HepG2 (cell line): ENCODE measurements around the gene SFRP4. TPM values are rescaled to one million over a fixed set of nuclear protein-coding genes. Genes with fewer than 3 reads are reported as not detected.

ENCODE experiments used
- ATAC-seq: fragments of 200-7000 bp; cut with Tn5 transposase; 3 replicates; pipeline ENCODE4 v1.9.1; 2020; ENCODE audit warnings: mild to moderate bottlenecking, moderate library complexity
- BruUV-seq: library from RNA; stranded (reverse); fragments of 400-500 nt; replicated peaks from 2 replicates; lab custom pipeline; 2021; lab: Mats Ljungman, UMichigan
- CTCF ChIA-PET: fragments of 300-600 bp; formaldehyde crosslinking; extraction: SDS; loops from one replicate; lab custom pipeline; 2021; ENCODE audit warnings: low total read pairs, inconsistent platforms, low intra/inter-chr PET ratio; lab: Yijun Ruan, JAX
- POLR2A ChIA-PET: fragments of 350-600 bp; sonication (Branson Sonifier 250); formaldehyde crosslinking; loops from one replicate; lab custom pipeline; 2020; ENCODE audit warnings: antibody characterized with exemption, inconsistent platforms; lab: Yijun Ruan, JAX
- DNase-seq: peaks from one replicate; pipeline ENCODE4 v3.0.0-alpha.2; 2015; ENCODE audit warnings: low spot score
- FAIRE-seq: peaks from 3 replicates; lab custom pipeline; 2011; peaks lifted over from hg19 to GRCh38; lab: Jason Lieb, UNC
- H2AFZ ChIP-seq: one replicate; pipeline ENCODE4 v1.6.1; 2011; ENCODE audit warnings: low read length, inconsistent platforms
- H3K27ac ChIP-seq: fragments of 300-600 bp; 3 replicates; pipeline ENCODE4 v1.8.0; 2011; ENCODE audit warnings: mixed run types, mild to moderate bottlenecking, mixed read lengths, low read length, inconsistent platforms; ENCODE audit not compliant: insufficient read depth; ENCODE audit errors: extremely low read length
- H3K27me3 ChIP-seq, 2 experiments: fragments of 200-600 bp in 1 of 2; 2 replicates in 1 of 2; 3 replicates in 1 of 2; pipeline versions ENCODE4 v1.6.0 to v1.8.0; 2011; ENCODE audit warnings: low read length in 2 of 2, mild to moderate bottlenecking in 2 of 2, moderate library complexity in 2 of 2, inconsistent platforms in 1 of 2; ENCODE audit not compliant: insufficient read depth in 2 of 2, control insufficient read depth in 1 of 2
- H3K36me3 ChIP-seq, 2 experiments: fragments of 200-600 bp in 1 of 2; replicated peaks in 1 of 2; 2 replicates in 1 of 2; 3 replicates in 1 of 2; pipeline versions ENCODE4 v1.5.1 to v1.8.0; 2011; ENCODE audit warnings: low read length in 2 of 2, inconsistent platforms in 1 of 2; ENCODE audit not compliant: insufficient read depth in 2 of 2, control insufficient read depth in 1 of 2
- H3K4me1 ChIP-seq: 2 replicates; pipeline ENCODE4 v1.5.1; 2012; ENCODE audit warnings: low read length, inconsistent platforms; ENCODE audit not compliant: insufficient read depth
- H3K4me2 ChIP-seq: 2 replicates; pipeline ENCODE4 v1.6.0; 2011; ENCODE audit warnings: low read depth, low read length, inconsistent platforms
- H3K4me3 ChIP-seq, 3 experiments: fragments of 200-600 bp in 1 of 3; sonication (generic), shearing (Covaris generic) in 1 of 3; replicated peaks in 1 of 3; 2 replicates each; pipeline ENCODE4 v1.5.1; 2011 to 2016; ENCODE audit warnings: low read length in 3 of 3, inconsistent platforms in 2 of 3, low read depth in 2 of 3, mild to moderate bottlenecking in 2 of 3, control low read depth in 1 of 3, mixed read lengths in 1 of 3; ENCODE audit not compliant: insufficient read depth in 1 of 3
- H3K79me2 ChIP-seq: one replicate; pipeline ENCODE4 v1.6.1; 2011; ENCODE audit warnings: low read length, inconsistent platforms; ENCODE audit not compliant: insufficient read depth
- H3K9ac ChIP-seq: 2 replicates; pipeline ENCODE4 v1.6.0; 2011; ENCODE audit warnings: mild to moderate bottlenecking, low read depth, low read length, inconsistent platforms; ENCODE audit not compliant: insufficient read depth
- H3K9me3 ChIP-seq: 2 replicates; pipeline ENCODE4 v1.5.1; 2012; ENCODE audit warnings: mild to moderate bottlenecking, low read length
- H4K20me1 ChIP-seq: 2 replicates; pipeline ENCODE4 v1.6.0; 2011; ENCODE audit warnings: inconsistent platforms, mild to moderate bottlenecking, low read length, moderate library complexity; ENCODE audit not compliant: insufficient read depth
- DNMT3B ChIP-seq: conservative IDR thresholded peaks from 2 replicates; pipeline ENCODE4 v1.6.1; 2016; ENCODE audit warnings: missing biosample characterization, control low read depth
- GZF1 ChIP-seq: sonication (generic); formaldehyde crosslinking; IDR thresholded peaks from 2 replicates; pipeline ENCODE4 v1.5.1; 2020; ENCODE audit warnings: mild to moderate bottlenecking, missing genetic modification reagents
- HNRNPUL1 ChIP-seq: fragments of 200-400 bp; formaldehyde crosslinking; IDR thresholded peaks from 2 replicates; pipeline ENCODE4 v1.6.1; 2017; ENCODE audit warnings: low read depth, mild to moderate bottlenecking, low read length, moderate library complexity
- JDP2 ChIP-seq: sonication (generic); formaldehyde crosslinking; IDR thresholded peaks from 2 replicates; pipeline ENCODE4 v1.8.1; 2022; ENCODE audit warnings: missing genetic modification reagents, borderline replicate concordance
- PLRG1 ChIP-seq: fragments of 450-650 bp; conservative IDR thresholded peaks from 2 replicates; pipeline ENCODE4 v1.6.1; 2016
- TCF7 ChIP-seq: sonication (generic); IDR thresholded peaks from 2 replicates; pipeline ENCODE4 v1.6.1; 2016; ENCODE audit warnings: antibody characterized with exemption, low read depth
- ZNF530 ChIP-seq: sonication (generic); formaldehyde crosslinking; IDR thresholded peaks from 2 replicates; pipeline ENCODE4 v1.5.0; 2020; ENCODE audit warnings: low read depth, mild to moderate bottlenecking, missing genetic modification reagents
- ZNF577 ChIP-seq: sonication (generic); formaldehyde crosslinking; IDR thresholded peaks from 2 replicates; pipeline ENCODE4 v1.4.0; 2020; ENCODE audit warnings: mild to moderate bottlenecking, low read depth, missing genetic modification reagents, borderline replicate concordance
- ZNF615 ChIP-seq: sonication (generic); formaldehyde crosslinking; IDR thresholded peaks from 2 replicates; pipeline ENCODE4 v1.5.0; 2020; ENCODE audit warnings: mild to moderate bottlenecking, missing genetic modification reagents, borderline replicate concordance
- ZNF737 ChIP-seq: sonication (generic); formaldehyde crosslinking; IDR thresholded peaks from 2 replicates; pipeline ENCODE4 v1.5.0; 2020; ENCODE audit warnings: missing genetic modification reagents, mild to moderate bottlenecking, borderline replicate concordance
- ZNF781 ChIP-seq: sonication (generic); formaldehyde crosslinking; IDR thresholded peaks from 2 replicates; pipeline ENCODE4 v1.5.1; 2020; ENCODE audit warnings: borderline replicate concordance, mild to moderate bottlenecking, missing genetic modification reagents; ENCODE audit errors: not compliant biosample characterization
- ZNF816 ChIP-seq: sonication (generic); formaldehyde crosslinking; IDR thresholded peaks from 2 replicates; pipeline ENCODE4 v1.8.0; 2022; ENCODE audit warnings: missing genetic modification reagents, mild to moderate bottlenecking, borderline replicate concordance
- ZSCAN29 ChIP-seq: sonication (generic); formaldehyde crosslinking; conservative IDR thresholded peaks from 2 replicates; pipeline ENCODE4 v1.4.0; 2020; ENCODE audit warnings: mild to moderate bottlenecking, missing genetic modification reagents
- WGBS: methylation state at CpG from one replicate; pipeline ENCODE4 v1.1.6; 2017; ENCODE audit warnings: low lambda C conversion rate; 5-methylcytosine and 5-hydroxymethylcytosine counted together
- in situ Hi-C: cut with HindIII; loops from 2 replicates; pipeline ENCODE4 v1.10.0; 2017; ENCODE audit warnings: low pct_unique_long_range_greater_than_20kb; ENCODE audit not compliant: extremely low pct_ligation_motif_present
- intact Hi-C: fragments of 100-400 bp; cut with micrococcal nuclease; formaldehyde crosslinking; loops from one replicate; pipeline ENCODE4 v1.10.0; 2022; ENCODE audit not compliant: unreplicated experiment
- polyA plus RNA-seq, 8 experiments: library from polyadenylated mRNA; depleted of rRNA in 3 of 8; stranded (reverse) in 7 of 8; unstranded in 1 of 8; fragments of >200 nt; fragmentation: Illumina TruSeq in 4 of 8; extraction: Trizol in 4 of 8; gene quantifications; 2 replicates each; pipeline versions ENCODE4 v1.2.1 to v1.2.3, GENCODE V29; 2011 to 2016; ENCODE audit warnings: low read depth in 4 of 8, missing spikeins in 1 of 8, mixed read lengths in 1 of 8; ENCODE audit not compliant: insufficient read depth in 1 of 8
- total RNA-seq, 5 experiments: library from RNA; depleted of rRNA; stranded (reverse); fragments of >200 nt; fragmentation: Illumina TruSeq; extraction: Trizol; gene quantifications; 2 replicates each; pipeline ENCODE4 v1.2.3, GENCODE V29; 2016; ENCODE audit warnings: low read depth in 1 of 5
- TF ChIP-seq, protein P1 (sequence below): sonication (generic); formaldehyde crosslinking; conservative IDR thresholded peaks from 2 replicates; pipeline ENCODE4 v1.8.0; 2022; ENCODE audit warnings: mild to moderate bottlenecking, moderate library complexity, missing genetic modification reagents
- TF ChIP-seq, protein P2 (sequence below): sonication (generic); formaldehyde crosslinking; IDR thresholded peaks from 2 replicates; pipeline ENCODE4 v1.4.0; 2020; ENCODE audit warnings: missing genetic modification reagents, mild to moderate bottlenecking, borderline replicate concordance
- TF ChIP-seq, protein P3 (sequence below): sonication (generic); formaldehyde crosslinking; IDR thresholded peaks from 2 replicates; pipeline ENCODE4 v1.5.1; 2020; ENCODE audit warnings: missing genetic modification reagents, mild to moderate bottlenecking, borderline replicate concordance
- TF ChIP-seq, protein P4 (sequence below): sonication (generic); formaldehyde crosslinking; IDR thresholded peaks from 2 replicates; pipeline ENCODE4 v1.8.0; 2022; ENCODE audit warnings: missing genetic modification reagents, low read depth, mild to moderate bottlenecking, borderline replicate concordance
- TF ChIP-seq, protein P5 (sequence below): fragments of 450-650 bp; IDR thresholded peaks from 2 replicates; pipeline ENCODE4 v1.6.1; 2016

SFRP4 gene
- total and polyA plus RNA-seq, 2 of the 13 experiments (the other 11 are each of a cell fraction or from before 2014, with no cell fraction given), result 0.96 to 1.8 TPM

DNA sequence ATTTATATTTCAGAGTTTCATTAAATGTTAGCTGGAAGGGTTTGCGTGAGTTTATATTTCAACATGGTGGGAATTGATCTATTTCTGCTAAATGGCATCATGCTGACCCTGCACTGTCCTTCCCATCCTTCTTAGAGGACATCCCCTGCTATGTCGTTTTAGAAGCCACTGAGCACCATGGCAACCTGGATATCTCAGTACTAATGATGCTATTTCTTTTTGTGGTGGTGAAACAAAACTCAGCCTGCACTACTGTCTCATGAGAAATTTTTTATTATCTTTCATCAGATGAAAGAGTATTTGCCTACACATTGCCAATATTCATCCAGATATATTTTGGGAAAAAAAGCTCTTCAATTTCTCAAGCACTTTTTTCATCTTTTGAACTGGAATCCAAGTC lies 15.9 kb upstream of the SFRP4 start:
- ChIA-PET CTCF (no interaction called here), POLR2A (interaction anchor here (3.4 kb wide), 1 partner anchor 12 kb away, joined by 14 read pairs; the partner anchor contains the start of gene EPDR1)
- no peak for FAIRE-seq
- H3K27ac ChIP-seq, result no peak overlapping the region
- TF ChIP-seq, protein P1, sequence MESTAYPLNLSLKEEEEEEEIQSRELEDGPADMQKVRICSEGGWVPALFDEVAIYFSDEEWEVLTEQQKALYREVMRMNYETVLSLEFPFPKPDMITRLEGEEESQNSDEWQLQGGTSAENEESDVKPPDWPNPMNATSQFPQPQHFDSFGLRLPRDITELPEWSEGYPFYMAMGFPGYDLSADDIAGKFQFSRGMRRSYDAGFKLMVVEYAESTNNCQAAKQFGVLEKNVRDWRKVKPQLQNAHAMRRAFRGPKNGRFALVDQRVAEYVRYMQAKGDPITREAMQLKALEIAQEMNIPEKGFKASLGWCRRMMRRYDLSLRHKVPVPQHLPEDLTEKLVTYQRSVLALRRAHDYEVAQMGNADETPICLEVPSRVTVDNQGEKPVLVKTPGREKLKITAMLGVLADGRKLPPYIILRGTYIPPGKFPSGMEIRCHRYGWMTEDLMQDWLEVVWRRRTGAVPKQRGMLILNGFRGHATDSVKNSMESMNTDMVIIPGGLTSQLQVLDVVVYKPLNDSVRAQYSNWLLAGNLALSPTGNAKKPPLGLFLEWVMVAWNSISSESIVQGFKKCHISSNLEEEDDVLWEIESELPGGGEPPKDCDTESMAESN (CRISPR knock-in tag), result no peak
- TF ChIP-seq, protein P2, sequence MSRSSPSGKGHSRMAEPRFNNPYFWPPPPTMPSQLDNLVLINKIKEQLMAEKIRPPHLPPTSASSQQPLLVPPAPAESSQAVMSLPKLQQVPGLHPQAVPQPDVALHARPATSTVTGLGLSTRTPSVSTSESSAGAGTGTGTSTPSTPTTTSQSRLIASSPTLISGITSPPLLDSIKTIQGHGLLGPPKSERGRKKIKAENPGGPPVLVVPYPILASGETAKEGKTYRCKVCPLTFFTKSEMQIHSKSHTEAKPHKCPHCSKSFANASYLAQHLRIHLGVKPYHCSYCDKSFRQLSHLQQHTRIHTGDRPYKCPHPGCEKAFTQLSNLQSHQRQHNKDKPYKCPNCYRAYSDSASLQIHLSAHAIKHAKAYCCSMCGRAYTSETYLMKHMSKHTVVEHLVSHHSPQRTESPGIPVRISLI (CRISPR knock-in tag), result no peak
- TF ChIP-seq HNRNPUL1, result no peak
- no peak for TF ChIP-seq TCF7
- no peak for TF ChIP-seq ZNF577 (CRISPR knock-in tag)
- TF ChIP-seq ZNF781 (CRISPR knock-in tag), result no peak
- no peak for TF ChIP-seq JDP2 (CRISPR knock-in tag)
- TF ChIP-seq ZNF530 (CRISPR knock-in tag), result no peak
- no peak for TF ChIP-seq ZSCAN29
- no peak for TF ChIP-seq ZNF737 (CRISPR knock-in tag)
- no peak for TF ChIP-seq DNMT3B
- TF ChIP-seq PLRG1, result no peak
- no peak for TF ChIP-seq GZF1 (CRISPR knock-in tag)
- TF ChIP-seq ZNF816, result no peak
- TF ChIP-seq, protein P3, sequence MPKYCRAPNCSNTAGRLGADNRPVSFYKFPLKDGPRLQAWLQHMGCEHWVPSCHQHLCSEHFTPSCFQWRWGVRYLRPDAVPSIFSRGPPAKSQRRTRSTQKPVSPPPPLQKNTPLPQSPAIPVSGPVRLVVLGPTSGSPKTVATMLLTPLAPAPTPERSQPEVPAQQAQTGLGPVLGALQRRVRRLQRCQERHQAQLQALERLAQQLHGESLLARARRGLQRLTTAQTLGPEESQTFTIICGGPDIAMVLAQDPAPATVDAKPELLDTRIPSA (CRISPR knock-in tag), result no peak
- TF ChIP-seq, protein P4, sequence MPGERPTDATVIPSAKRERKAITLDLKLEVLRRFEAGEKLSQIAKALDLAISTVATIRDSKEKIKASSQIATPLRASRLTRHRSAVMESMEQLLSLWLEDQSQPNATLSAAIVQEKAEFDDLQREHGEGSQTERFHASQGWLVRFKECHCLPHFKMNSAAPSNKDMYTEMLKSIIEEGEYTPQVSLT (CRISPR knock-in tag), result no peak
- TF ChIP-seq, protein P5, sequence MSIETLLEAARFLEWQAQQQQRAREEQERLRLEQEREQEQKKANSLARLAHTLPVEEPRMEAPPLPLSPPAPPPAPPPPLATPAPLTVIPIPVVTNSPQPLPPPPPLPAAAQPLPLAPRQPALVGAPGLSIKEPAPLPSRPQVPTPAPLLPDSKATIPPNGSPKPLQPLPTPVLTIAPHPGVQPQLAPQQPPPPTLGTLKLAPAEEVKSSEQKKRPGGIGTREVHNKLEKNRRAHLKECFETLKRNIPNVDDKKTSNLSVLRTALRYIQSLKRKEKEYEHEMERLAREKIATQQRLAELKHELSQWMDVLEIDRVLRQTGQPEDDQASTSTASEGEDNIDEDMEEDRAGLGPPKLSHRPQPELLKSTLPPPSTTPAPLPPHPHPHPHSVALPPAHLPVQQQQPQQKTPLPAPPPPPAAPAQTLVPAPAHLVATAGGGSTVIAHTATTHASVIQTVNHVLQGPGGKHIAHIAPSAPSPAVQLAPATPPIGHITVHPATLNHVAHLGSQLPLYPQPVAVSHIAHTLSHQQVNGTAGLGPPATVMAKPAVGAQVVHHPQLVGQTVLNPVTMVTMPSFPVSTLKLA, result no peak
- no peak for TF ChIP-seq ZNF615 (CRISPR knock-in tag)
- no peak for ATAC-seq
- no peak overlapping the region for H3K4me2 ChIP-seq
- no peaks in the 10 kb centered on the region for H3K27me3 ChIP-seq
- no peak overlapping the region for H3K4me3 ChIP-seq
- DNase-seq, result no peak
- H2AFZ ChIP-seq, result no peak overlapping the region
- H3K9me3 ChIP-seq, result no peaks in the 10 kb centered on the region
- H3K36me3 ChIP-seq, result peaks cover 0 to 2% of the 10 kb centered on the region in 2 experiments; a peak in 1 of 5 replicates
- in situ Hi-C loops (no loop called here), intact Hi-C loops (no loop called here)
- peaks cover 34% of the 10 kb centered on the region for H3K79me2 ChIP-seq
- H3K4me1 ChIP-seq, result peaks cover 15% of the 10 kb centered on the region
- H3K9ac ChIP-seq, result no peak overlapping the region
- no TSS peak for BruUV-seq
- 96% methylated on average over 2 of the region's 2 CpGs for WGBS
- no peaks in the 10 kb centered on the region for H4K20me1 ChIP-seq
